ENCODE data around the gene DNAJC16.
A peak's percentile ranks its signal among the peaks of the same experiment; 100 is the strongest.
"Not testable (repeated sequence)": the region's sequence is repeated elsewhere in the genome, so short reads cannot be mapped to it uniquely, and the experiment has no call there.

The DNAJC16 gene

GRCh38 chr1:15578921-15579682, 52.5 kb downstream of the DNAJC16 start:
- H3K27ac Mint-ChIP-seq, result peak overlapping the region; percentile 95
- peaks cover 28% of the 10 kb centered on the region for H3K4me1 Mint-ChIP-seq
- peak overlapping the region; percentile 57 for H3K4me3 Mint-ChIP-seq
- no peak for DNase-seq (ENCODE audit: low spot score in 2 of 2)
- no peaks in the 10 kb centered on the region for H3K9me3 Mint-ChIP-seq
- ATAC-seq, result peak; percentile 73
- peaks cover 26% of the 10 kb centered on the region for H3K36me3 Mint-ChIP-seq

- Mint-ChIP-seq H3K27ac (peak overlapping the region; percentile 95), H3K4me1 (peaks cover 33% of the 10 kb centered on the region), H3K36me3 (peaks cover 20% of the 10 kb centered on the region), H3K9me3 (no peaks in the 10 kb centered on the region), H3K4me3 (peak overlapping the region; percentile 57)
- no peak for DNase-seq (ENCODE audit: low spot score in 2 of 2)
- no peak for ATAC-seq
These were observed 53.0 kb downstream of the DNAJC16 start for GRCh38 chr1:15579683-15580047.

GRCh38 chr1:15583016-15583706, 56.5 kb downstream of the DNAJC16 start:
- ATAC-seq, result no peak
- Mint-ChIP-seq H3K4me3 (peak overlapping the region; percentile 75), H3K27ac (peak overlapping the region; percentile 81), H3K4me1 (peaks cover 47% of the 10 kb centered on the region), H3K36me3 (peaks cover 6% of the 10 kb centered on the region), H3K9me3 (no peaks in the 10 kb centered on the region)
- DNase-seq (ENCODE audit: low spot score in 2 of 2), result no peak

GRCh38 chr1:15584489-15585363, 58.1 kb downstream of the DNAJC16 start, which contains the start of gene AGMAT:
Gene AGMAT (minus strand): TSS chr1:15585051. CDS start chr1:15584967, 84 bp downstream.
- peak within 1 kb of the TSS; percentile 75 for H3K4me3 Mint-ChIP-seq
- H3K4me1 Mint-ChIP-seq, result peaks cover 32% of the 10 kb centered on the region
- ATAC-seq (peak; percentile 89), DNase-seq (ENCODE audit: low spot score in 2 of 2) (peak; percentile 46 to 88)
- H3K36me3 Mint-ChIP-seq, result peaks cover 6% of the 10 kb centered on the region
- peak within 1 kb of the TSS; percentile 81 for H3K27ac Mint-ChIP-seq
- no peaks in the 10 kb centered on the region for H3K9me3 Mint-ChIP-seq

- Mint-ChIP-seq H3K27ac (no peak overlapping the region), H3K4me3 (no peak overlapping the region), H3K9me3 (no peaks in the 10 kb centered on the region), H3K4me1 (peaks cover 3% of the 10 kb centered on the region), H3K36me3 (peaks cover 2% of the 10 kb centered on the region)
- DNase-seq (ENCODE audit: low spot score in 2 of 2) (no peak), ATAC-seq (no peak)
These were observed 65.6 kb downstream of the DNAJC16 start for GRCh38 chr1:15592285-15592684.

GRCh38 chr1:15595809-15596617, 69.4 kb downstream of the DNAJC16 start:
- no peak overlapping the region for H3K27ac Mint-ChIP-seq
- no peaks in the 10 kb centered on the region for H3K36me3 Mint-ChIP-seq
- no peak for DNase-seq (ENCODE audit: low spot score in 2 of 2)
- ATAC-seq, result no peak
- H3K4me1 Mint-ChIP-seq, result no peaks in the 10 kb centered on the region
- H3K4me3 Mint-ChIP-seq, result no peak overlapping the region
- H3K9me3 Mint-ChIP-seq, result no peaks in the 10 kb centered on the region

GRCh38 chr1:15598436-15598835, 71.8 kb downstream of the DNAJC16 start:
- H3K36me3 Mint-ChIP-seq, result peaks cover 3% of the 10 kb centered on the region
- H3K9me3 Mint-ChIP-seq, result no peaks in the 10 kb centered on the region
- DNase-seq (ENCODE audit: low spot score in 2 of 2) (no peak), ATAC-seq (no peak)
- H3K4me1 Mint-ChIP-seq, result peaks cover 5% of the 10 kb centered on the region
- H3K27ac Mint-ChIP-seq, result no peak overlapping the region
- no peak overlapping the region for H3K4me3 Mint-ChIP-seq

- Mint-ChIP-seq H3K4me3 (peak overlapping the region; percentile 71), H3K4me1 (peaks cover 5% of the 10 kb centered on the region), H3K36me3 (peaks cover 6% of the 10 kb centered on the region), H3K27ac (peak overlapping the region; percentile 29), H3K9me3 (no peaks in the 10 kb centered on the region)
- peak; percentile 98 for ATAC-seq
- peak; percentile 70 to 89 for DNase-seq (ENCODE audit: low spot score in 2 of 2)
These were observed 76.7 kb downstream of the DNAJC16 start for GRCh38 chr1:15603050-15603965.

DNA sequence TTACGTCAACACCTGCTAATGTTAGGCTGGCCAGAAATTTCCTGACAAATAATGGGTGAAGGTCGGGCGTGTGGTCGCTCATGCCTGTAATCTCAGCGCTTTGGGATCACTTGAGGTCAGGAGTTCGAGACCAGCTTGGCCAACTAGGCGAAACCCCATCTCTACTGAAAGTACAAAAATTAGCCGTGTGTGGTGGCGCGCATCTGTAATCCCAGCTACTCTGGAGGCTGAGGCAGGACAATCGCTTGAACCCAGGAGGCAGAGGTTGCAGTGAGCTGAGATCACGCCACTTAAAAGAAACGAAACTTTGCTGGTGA, 77.3 kb downstream of the DNAJC16 start:
- H3K9me3 Mint-ChIP-seq; H3K36me3 Mint-ChIP-seq; ATAC-seq; H3K27ac Mint-ChIP-seq; DNase-seq (ENCODE audit: low spot score in 2 of 2); H3K4me1 Mint-ChIP-seq: not testable (repeated sequence)
- peak overlapping the region; percentile 71 for H3K4me3 Mint-ChIP-seq

GRCh38 chr1:15604400-15604799, 77.8 kb downstream of the DNAJC16 start:
- not testable (repeated sequence) for ATAC-seq; DNase-seq (ENCODE audit: low spot score in 2 of 2); H3K9me3 Mint-ChIP-seq; H3K27ac Mint-ChIP-seq; H3K36me3 Mint-ChIP-seq; H3K4me1 Mint-ChIP-seq
- H3K4me3 Mint-ChIP-seq, result peak overlapping the region; percentile 71

DNA sequence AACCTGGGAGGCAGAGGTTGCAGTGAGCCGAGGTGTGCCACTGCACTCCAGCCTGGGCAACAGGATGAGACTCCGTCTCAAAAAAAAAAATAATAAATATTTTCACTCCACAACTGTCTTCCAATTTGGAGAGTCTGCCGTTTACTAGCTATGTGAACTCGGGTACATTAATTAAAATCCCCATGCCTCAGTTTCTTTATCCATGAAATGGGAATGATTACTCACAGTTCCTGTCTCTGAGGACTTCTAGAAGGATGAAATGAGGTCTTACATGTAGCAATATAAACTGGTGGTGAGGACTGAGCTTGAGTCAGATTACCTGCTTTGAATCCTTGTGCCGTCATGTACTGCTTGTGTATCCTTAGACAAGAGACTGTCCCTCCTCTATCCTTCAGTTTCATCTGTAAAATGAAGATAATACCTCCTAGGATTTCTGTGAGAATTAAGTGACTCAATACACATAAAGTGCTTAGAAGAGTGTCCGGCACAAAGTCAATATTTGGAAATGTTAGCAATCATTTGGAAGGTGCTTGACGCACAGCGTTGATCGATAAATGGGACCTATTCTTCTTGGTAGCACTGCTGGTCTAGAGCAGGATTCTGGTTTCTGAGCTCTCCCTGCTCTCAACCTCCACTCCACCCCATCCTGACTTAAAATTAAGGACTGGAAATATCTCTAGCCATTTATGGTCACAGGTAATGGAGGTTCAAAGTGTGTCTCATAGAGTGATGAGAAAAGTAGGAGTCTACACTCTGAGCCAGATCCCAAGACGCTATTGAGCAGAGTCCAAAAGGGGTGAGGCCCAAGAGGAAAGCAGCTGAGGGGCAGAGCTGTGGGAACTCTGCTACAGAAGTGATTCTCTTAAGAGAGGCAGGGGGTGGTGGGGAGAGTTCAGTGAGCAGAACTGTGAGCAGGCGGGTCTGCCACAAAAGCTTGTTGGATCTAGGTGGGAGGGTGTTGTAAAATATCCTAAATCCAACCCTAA, 79.0 kb downstream of the DNAJC16 start:
- ATAC-seq (no peak), DNase-seq (ENCODE audit: low spot score in 2 of 2) (no peak)
- H3K36me3 Mint-ChIP-seq, result peaks cover 6% of the 10 kb centered on the region
- H3K27ac Mint-ChIP-seq, result no peak overlapping the region
- no peak overlapping the region for H3K4me3 Mint-ChIP-seq
- peaks cover 5% of the 10 kb centered on the region for H3K4me1 Mint-ChIP-seq
- H3K9me3 Mint-ChIP-seq, result no peaks in the 10 kb centered on the region

- Mint-ChIP-seq H3K27ac (no peak overlapping the region), H3K9me3 (no peaks in the 10 kb centered on the region), H3K36me3 (no peaks in the 10 kb centered on the region), H3K4me3 (no peak overlapping the region), H3K4me1 (no peaks in the 10 kb centered on the region)
- no peak for DNase-seq (ENCODE audit: low spot score in 2 of 2)
- ATAC-seq, result no peak
These were observed 83.0 kb downstream of the DNAJC16 start for GRCh38 chr1:15609631-15610030.

- no peak overlapping the region for H3K4me3 Mint-ChIP-seq
- no peaks in the 10 kb centered on the region for H3K9me3 Mint-ChIP-seq
- no peak for DNase-seq (ENCODE audit: low spot score in 2 of 2)
- ATAC-seq, result no peak
- H3K4me1 Mint-ChIP-seq, result no peaks in the 10 kb centered on the region
- H3K36me3 Mint-ChIP-seq, result no peaks in the 10 kb centered on the region
- no peak overlapping the region for H3K27ac Mint-ChIP-seq
These were observed 83.5 kb downstream of the DNAJC16 start for GRCh38 chr1:15610167-15610566.
